ENCODE results near the gene FHL5. TPM values are rescaled to one million over a fixed set of nuclear protein-coding genes. Genes with fewer than 3 reads are reported as not detected.
"Not testable (repeated sequence)": the region's sequence is repeated elsewhere in the genome, so short reads cannot be mapped to it uniquely, and the experiment has no call there.

FHL5 gene
- not detected for polyA plus RNA-seq

- peaks cover 0 to 4% (median 0%) of the 10 kb centered on the region in 3 donors for H3K9me3 Mint-ChIP-seq
- no peak within 1 kb of the TSS for H3K27ac Mint-ChIP-seq
- peaks cover 0 to 2% (median 0%) of the 10 kb centered on the region in 3 donors for H3K4me1 Mint-ChIP-seq
- H3K4me3 Mint-ChIP-seq = no peak within 1 kb of the TSS
- H3K36me3 Mint-ChIP-seq = no peaks in the 10 kb centered on the region
- H3K27me3 Mint-ChIP-seq = no peaks in the 10 kb centered on the region
Observed at GRCh38 chr6:96562886-96563285, at the start of gene FHL5. Gene FHL5, plus strand, starts transcription at chr6:96563128. Its CDS starts 40,486 bp downstream, at chr6:96603614.

GRCh38 chr6:96520171-96521115 is 42.5 kb upstream of the FHL5 start:
- Mint-ChIP-seq H3K27ac (peak overlapping the region; percentile 33 to 99 (median 78)), H3K4me3 (peak overlapping the region in 3 of 4 donors; percentile 96 to 100 (median 100)), H3K36me3 (no peaks in the 10 kb centered on the region), H3K9me3 (no peaks in the 10 kb centered on the region), H3K27me3 (no peaks in the 10 kb centered on the region), H3K4me1 (peaks cover 18 to 27% (median 24%) of the 10 kb centered on the region in 3 donors)

- Mint-ChIP-seq H3K36me3 (peaks cover under 1% of the 10 kb centered on the region), H3K4me3 (peak overlapping the region; percentile 96 to 100 (median 99)), H3K27me3 (no peaks in the 10 kb centered on the region), H3K4me1 (peaks cover 18 to 27% (median 25%) of the 10 kb centered on the region in 3 donors), H3K27ac (peak overlapping the region; percentile 98 to 100 (median 99)), H3K9me3 (no peaks in the 10 kb centered on the region)
Observed at GRCh38 chr6:96521306-96521643, 41.7 kb upstream of the FHL5 start.

- peaks cover 18 to 28% (median 27%) of the 10 kb centered on the region in 3 donors for H3K4me1 Mint-ChIP-seq
- peak within 1 kb of the TSS; percentile 98 to 100 (median 99) for H3K27ac Mint-ChIP-seq
- H3K4me3 Mint-ChIP-seq = peak within 1 kb of the TSS; percentile 96 to 100 (median 99)
- no peaks in the 10 kb centered on the region for H3K27me3 Mint-ChIP-seq
- no peaks in the 10 kb centered on the region for H3K9me3 Mint-ChIP-seq
- peaks cover 3% of the 10 kb centered on the region for H3K36me3 Mint-ChIP-seq
Observed at GRCh38 chr6:96521644-96522464, 41.1 kb upstream of the FHL5 start, which contains the start of gene UFL1. Gene UFL1, plus strand, starts transcription at chr6:96521806. Its CDS starts 68 bp downstream, at chr6:96521874.

- H3K27ac Mint-ChIP-seq = peak overlapping the region; percentile 98 to 100 (median 99)
- H3K27me3 Mint-ChIP-seq = no peaks in the 10 kb centered on the region
- peaks cover 19 to 28% (median 27%) of the 10 kb centered on the region in 3 donors for H3K4me1 Mint-ChIP-seq
- H3K9me3 Mint-ChIP-seq = no peaks in the 10 kb centered on the region
- H3K36me3 Mint-ChIP-seq = peaks cover 6% of the 10 kb centered on the region
- peak overlapping the region; percentile 96 to 100 (median 99) for H3K4me3 Mint-ChIP-seq
Observed at GRCh38 chr6:96522465-96523009, 40.4 kb upstream of the FHL5 start.

- H3K4me1 Mint-ChIP-seq = peaks cover 16 to 21% (median 19%) of the 10 kb centered on the region in 3 donors
- no peak overlapping the region for H3K4me3 Mint-ChIP-seq
- H3K9me3 Mint-ChIP-seq = peaks cover 0 to 7% (median 0%) of the 10 kb centered on the region in 3 donors
- H3K27me3 Mint-ChIP-seq = no peaks in the 10 kb centered on the region
- peaks cover 20% of the 10 kb centered on the region for H3K36me3 Mint-ChIP-seq
- H3K27ac Mint-ChIP-seq = no peak overlapping the region
Observed at GRCh38 chr6:96528193-96528592, 34.7 kb upstream of the FHL5 start.

GRCh38 chr6:96532399-96532798 is 30.5 kb upstream of the FHL5 start:
- peak overlapping the region in 1 of 3 donors; percentile 17 for H3K27ac Mint-ChIP-seq
- no peaks in the 10 kb centered on the region for H3K27me3 Mint-ChIP-seq
- H3K4me1 Mint-ChIP-seq = peaks cover 13 to 16% (median 15%) of the 10 kb centered on the region in 3 donors
- peaks cover 16% of the 10 kb centered on the region for H3K36me3 Mint-ChIP-seq
- peaks cover 0 to 7% (median 0%) of the 10 kb centered on the region in 3 donors for H3K9me3 Mint-ChIP-seq
- H3K4me3 Mint-ChIP-seq = peak overlapping the region in 1 of 4 donors; percentile 61

- Mint-ChIP-seq H3K4me3 (no peak overlapping the region), H3K27me3 (no peaks in the 10 kb centered on the region), H3K36me3 (peaks cover 7% of the 10 kb centered on the region), H3K9me3 (no peaks in the 10 kb centered on the region), H3K27ac (peak overlapping the region in 1 of 3 donors; percentile 53), H3K4me1 (peaks cover 0 to 3% (median 2%) of the 10 kb centered on the region in 3 donors)
Observed at GRCh38 chr6:96537726-96538125, 25.2 kb upstream of the FHL5 start.

GRCh38 chr6:96542702-96543101 is 20.2 kb upstream of the FHL5 start:
- H3K36me3 Mint-ChIP-seq = peaks cover 9% of the 10 kb centered on the region
- H3K27ac Mint-ChIP-seq = no peak overlapping the region
- no peak overlapping the region for H3K4me3 Mint-ChIP-seq
- no peaks in the 10 kb centered on the region for H3K4me1 Mint-ChIP-seq
- no peaks in the 10 kb centered on the region for H3K9me3 Mint-ChIP-seq
- no peaks in the 10 kb centered on the region for H3K27me3 Mint-ChIP-seq

- no peaks in the 10 kb centered on the region for H3K4me1 Mint-ChIP-seq
- no peaks in the 10 kb centered on the region for H3K9me3 Mint-ChIP-seq
- peaks cover 10% of the 10 kb centered on the region for H3K36me3 Mint-ChIP-seq
- no peaks in the 10 kb centered on the region for H3K27me3 Mint-ChIP-seq
- no peak overlapping the region for H3K27ac Mint-ChIP-seq
- no peak overlapping the region for H3K4me3 Mint-ChIP-seq
Observed at GRCh38 chr6:96545882-96546281, 17.0 kb upstream of the FHL5 start.

- H3K4me3 Mint-ChIP-seq = no peak overlapping the region
Observed at GRCh38 chr6:96547654-96548053, 15.3 kb upstream of the FHL5 start.

GRCh38 chr6:96554558-96554957 is 8.4 kb upstream of the FHL5 start:
- H3K36me3 Mint-ChIP-seq = peaks cover 7% of the 10 kb centered on the region
- no peaks in the 10 kb centered on the region for H3K27me3 Mint-ChIP-seq
- no peak overlapping the region for H3K4me3 Mint-ChIP-seq

More at GRCh38 chr6:96547654-96548053, 15.3 kb upstream of the FHL5 start:
- no peaks in the 10 kb centered on the region for H3K4me1 Mint-ChIP-seq
- H3K27me3 Mint-ChIP-seq = no peaks in the 10 kb centered on the region
- peaks cover 10% of the 10 kb centered on the region for H3K36me3 Mint-ChIP-seq
- H3K9me3 Mint-ChIP-seq = no peaks in the 10 kb centered on the region
- H3K27ac Mint-ChIP-seq = no peak overlapping the region

GRCh38 chr6:96559740-96560139 is 3.2 kb upstream of the FHL5 start:
- H3K36me3 Mint-ChIP-seq, H3K9me3 Mint-ChIP-seq, H3K4me1 Mint-ChIP-seq, H3K27me3 Mint-ChIP-seq, H3K4me3 Mint-ChIP-seq, H3K27ac Mint-ChIP-seq: not testable (repeated sequence)

More at GRCh38 chr6:96554558-96554957, 8.4 kb upstream of the FHL5 start:
- Mint-ChIP-seq H3K27ac (no peak overlapping the region), H3K9me3 (peaks cover 0 to 4% (median 0%) of the 10 kb centered on the region in 3 donors), H3K4me1 (no peaks in the 10 kb centered on the region)

GRCh38 chr6:96563853-96564252 is 925 bp downstream of the FHL5 start:
- H3K4me3 Mint-ChIP-seq = no peak overlapping the region
- H3K27me3 Mint-ChIP-seq = peaks cover under 1% of the 10 kb centered on the region
- H3K36me3 Mint-ChIP-seq = no peaks in the 10 kb centered on the region
- H3K27ac Mint-ChIP-seq = no peak overlapping the region
- H3K9me3 Mint-ChIP-seq = peaks cover 0 to 3% (median 1%) of the 10 kb centered on the region in 3 donors
- peaks cover 0 to 2% (median 0%) of the 10 kb centered on the region in 3 donors for H3K4me1 Mint-ChIP-seq
